ENCODE results near the gene DIP2C.

- TF ChIP-seq, protein P1, sequence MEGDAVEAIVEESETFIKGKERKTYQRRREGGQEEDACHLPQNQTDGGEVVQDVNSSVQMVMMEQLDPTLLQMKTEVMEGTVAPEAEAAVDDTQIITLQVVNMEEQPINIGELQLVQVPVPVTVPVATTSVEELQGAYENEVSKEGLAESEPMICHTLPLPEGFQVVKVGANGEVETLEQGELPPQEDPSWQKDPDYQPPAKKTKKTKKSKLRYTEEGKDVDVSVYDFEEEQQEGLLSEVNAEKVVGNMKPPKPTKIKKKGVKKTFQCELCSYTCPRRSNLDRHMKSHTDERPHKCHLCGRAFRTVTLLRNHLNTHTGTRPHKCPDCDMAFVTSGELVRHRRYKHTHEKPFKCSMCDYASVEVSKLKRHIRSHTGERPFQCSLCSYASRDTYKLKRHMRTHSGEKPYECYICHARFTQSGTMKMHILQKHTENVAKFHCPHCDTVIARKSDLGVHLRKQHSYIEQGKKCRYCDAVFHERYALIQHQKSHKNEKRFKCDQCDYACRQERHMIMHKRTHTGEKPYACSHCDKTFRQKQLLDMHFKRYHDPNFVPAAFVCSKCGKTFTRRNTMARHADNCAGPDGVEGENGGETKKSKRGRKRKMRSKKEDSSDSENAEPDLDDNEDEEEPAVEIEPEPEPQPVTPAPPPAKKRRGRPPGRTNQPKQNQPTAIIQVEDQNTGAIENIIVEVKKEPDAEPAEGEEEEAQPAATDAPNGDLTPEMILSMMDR (IDR thresholded peaks at IDR 0.05): no peak
- no peak for TF ChIP-seq POLR2A (IDR thresholded peaks at IDR 0.05)
These were observed 185.3 kb downstream of the DIP2C start for GRCh38 chr10:504121-504611.
